Dermis microvascular lymphatic vessel endothelial cell (primary cell): Measurements from ENCODE around the gene ACTL7B. TPM values are rescaled to one million over a fixed set of nuclear protein-coding genes. Genes with fewer than 3 reads are reported as not detected.
"Not testable (repeated sequence)": the region's sequence is repeated elsewhere in the genome, so short reads cannot be mapped to it uniquely, and the experiment has no call there.

ENCODE experiments used
- DNase-seq, 2 donors: peaks; one replicate each; pipeline versions ENCODE4 v3.0.0 to v3.0.0-alpha.2; 2010; ENCODE audit warnings: low read depth in 2 of 2
- total RNA-seq: library from RNA; depleted of rRNA; stranded (reverse); fragments of >200 nt; gene quantifications from 2 replicates; pipeline ENCODE4 v1.2.1, GENCODE V29; 2014

ACTL7B gene
- total RNA-seq, 1 donor from 2014 or later, result not detected

DNA sequence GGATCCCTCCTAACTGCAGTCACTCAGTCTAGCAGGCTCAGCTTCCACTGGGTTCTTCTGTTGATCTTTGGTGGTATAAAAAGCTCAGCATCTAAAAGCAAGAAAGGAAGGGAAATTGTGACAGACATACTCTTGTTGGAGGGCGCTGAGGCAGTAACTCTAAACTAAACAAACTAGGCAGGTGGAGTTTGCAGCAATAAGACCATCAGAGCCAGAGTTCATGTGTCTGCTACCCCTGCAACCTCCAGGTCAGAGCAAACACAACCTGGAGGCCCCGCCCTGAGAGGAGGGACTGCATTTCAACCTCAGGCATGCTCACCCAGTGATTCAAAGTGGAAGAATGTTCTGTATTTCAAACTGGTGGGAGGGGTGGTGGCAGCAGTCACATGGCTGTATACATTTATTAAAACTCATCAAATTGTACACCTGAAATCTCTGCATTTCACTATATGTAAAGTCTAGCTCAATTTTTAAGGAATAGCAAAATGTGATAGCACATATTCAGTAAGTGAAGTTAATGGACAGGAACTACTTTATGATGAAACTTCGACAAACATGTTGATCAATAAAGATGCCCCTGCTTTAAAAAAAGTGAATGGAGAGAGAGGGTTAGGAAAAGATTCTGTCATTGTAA is 13.4 kb upstream of the ACTL7B start:
- DNase-seq, result no peak

DNA sequence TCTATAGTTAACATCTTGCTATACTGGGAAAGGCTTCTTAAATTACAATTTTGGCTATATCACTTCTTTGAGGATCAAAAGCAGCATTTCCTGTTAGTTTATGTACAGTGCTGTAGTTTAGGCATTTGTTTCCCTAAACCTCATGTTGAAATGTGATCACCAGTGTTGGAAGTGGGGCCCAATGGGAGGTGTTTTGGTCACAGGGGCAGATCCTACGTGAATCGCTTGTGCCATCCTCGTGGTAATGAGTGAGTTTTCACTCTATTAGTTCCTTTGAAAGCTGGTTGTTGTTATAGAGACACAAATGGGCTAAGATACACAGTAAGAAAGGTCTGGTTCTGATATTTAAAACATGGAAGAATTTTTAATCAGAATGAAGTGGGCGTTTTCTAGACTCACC is 12.0 kb upstream of the ACTL7B start:
- DNase-seq, result no peak

DNA sequence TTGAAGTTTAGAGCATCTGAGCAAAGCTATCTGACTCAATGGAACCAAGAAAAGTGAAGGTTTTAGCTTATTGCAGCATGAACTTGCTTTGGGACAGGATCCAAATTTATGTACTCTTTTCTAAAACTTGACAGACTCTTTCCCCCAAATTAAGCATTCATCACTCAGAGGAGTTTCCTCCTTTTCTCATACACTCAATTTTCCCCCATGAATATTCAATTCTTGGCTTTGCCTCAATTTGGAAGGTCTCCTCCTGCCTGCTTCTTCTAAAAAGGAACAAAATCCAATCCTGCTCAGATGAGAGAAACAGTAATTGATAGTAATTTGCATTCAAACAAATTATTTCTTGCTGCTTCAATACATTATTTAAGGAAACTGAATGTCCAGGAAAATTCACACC is 11.3 kb upstream of the ACTL7B start:
- no peak for DNase-seq

DNA sequence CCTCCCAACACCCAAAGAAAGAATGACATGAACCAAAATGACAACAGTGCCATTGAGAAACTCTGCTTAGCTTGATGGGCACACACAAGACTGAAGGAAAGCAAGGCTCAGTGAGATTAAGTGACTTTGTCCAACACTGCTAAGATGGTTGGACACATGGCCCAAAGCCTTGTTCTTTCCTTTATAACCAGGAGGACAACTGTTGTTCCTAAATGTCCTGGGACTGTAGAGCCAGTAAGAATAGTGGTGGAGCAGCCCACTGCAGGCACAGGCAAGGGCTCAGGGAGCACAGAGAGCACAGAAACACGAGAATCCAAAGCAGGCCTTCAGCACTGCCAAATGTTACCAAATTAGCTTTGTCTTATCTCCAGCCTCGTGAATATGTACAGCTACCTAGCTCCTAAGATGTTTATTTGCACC is 10.2 kb upstream of the ACTL7B start:
- DNase-seq, result no peak

DNA sequence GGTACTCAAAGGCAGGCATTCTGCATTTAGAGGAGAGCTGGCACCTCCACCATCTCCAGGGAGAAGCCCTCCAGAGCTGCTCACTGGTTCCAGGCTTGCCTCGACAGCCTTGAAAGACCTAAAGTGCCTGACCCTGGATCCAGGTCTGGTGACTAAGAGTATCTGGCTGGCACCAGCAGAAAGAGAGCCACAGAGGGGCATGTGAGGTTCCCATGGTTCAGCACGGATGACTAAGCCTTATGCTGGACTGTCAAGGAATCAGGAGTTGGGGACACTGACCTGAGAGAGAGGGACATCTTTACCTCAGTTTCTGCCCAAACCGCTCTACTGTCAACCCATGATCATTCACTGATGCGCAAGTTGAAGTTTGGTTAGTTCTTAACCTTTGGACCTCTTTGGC is 9.3 kb upstream of the ACTL7B start:
- DNase-seq, result no peak

DNA sequence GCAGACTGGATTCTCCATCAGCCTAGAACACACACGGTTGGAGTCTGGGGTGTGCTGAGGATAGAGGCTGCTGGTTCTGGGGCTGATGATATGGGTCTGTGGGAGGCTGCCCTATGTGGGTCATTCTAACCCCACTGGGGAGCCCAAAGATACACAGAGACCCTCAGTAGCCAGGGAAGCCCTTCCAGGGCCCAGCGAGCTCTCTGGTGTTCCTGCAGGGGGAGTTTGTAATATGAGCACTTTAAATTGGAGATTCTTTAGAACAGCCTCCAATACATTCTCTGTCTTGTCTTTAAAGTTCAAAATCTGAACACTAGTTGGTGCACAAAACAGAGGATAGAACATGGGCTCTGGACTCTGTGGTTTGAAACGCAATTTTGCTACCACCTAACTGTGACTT is 8.7 kb upstream of the ACTL7B start:
- DNase-seq, result no peak

DNA sequence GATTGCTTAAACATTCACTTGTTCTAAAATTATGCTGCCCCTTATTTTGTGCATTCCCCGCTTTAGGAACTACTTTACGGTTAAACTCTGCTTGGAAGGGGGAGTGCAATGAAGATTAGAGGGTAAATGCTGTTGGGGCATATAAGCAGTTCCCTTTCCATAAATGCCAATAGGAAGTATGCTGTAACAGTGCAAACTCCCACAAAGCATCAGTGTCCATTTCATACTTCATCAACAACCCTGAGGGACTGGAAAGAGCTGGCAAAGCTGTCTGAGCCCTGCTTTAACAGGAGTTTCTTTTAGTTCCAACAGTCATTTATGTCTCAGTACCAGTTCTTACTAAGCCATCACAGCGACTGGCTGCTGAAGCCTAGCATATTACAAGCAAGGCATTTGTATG is 8.1 kb upstream of the ACTL7B start:
- no peak for DNase-seq

DNA sequence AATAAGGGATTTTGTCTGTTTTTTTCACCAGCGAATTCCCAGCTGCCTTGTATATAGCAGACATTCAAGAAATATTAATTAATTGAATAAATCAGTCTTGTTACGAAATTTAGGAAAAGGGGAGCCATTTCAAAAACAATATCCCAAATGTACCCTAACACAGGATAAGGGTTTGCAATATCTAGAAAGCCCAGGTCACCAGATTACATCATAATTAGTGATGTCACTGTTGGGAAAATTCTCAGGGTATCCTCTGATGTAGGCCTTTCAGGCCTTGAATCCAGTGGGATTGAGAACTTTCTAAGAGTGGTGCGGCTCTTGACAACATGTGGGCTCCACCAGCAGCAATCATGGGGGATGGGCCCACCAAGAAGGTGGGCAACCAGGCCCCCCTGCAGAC is 6.2 kb upstream of the ACTL7B start, which contains the start of gene ACTL7A:
ACTL7A (plus strand) TSS at position 270 of the 400 bp plus-strand sequence; CDS start at position 327, 57 bp downstream.
- no peak for DNase-seq

DNA sequence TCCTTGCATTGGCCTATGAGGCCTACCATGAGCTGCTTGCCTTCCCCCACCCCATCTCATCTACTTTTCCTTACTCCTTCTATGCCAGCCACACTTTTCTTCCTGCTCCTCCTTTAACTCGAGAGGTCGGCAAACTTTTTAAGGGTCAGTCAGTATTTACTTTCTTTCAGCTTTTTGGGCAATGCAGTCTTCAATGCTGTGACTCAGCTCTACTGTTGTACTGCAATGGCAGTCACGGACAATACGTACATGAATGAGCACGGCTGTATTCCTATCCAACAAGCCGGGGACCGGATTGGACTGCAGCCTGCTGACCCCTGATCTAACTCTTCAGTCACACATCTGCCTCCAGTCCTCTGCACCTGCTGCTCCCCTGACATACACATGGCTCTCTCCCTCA is 5.7 kb upstream of the ACTL7B start:
- DNase-seq, result no peak

- DNase-seq, result no peak
These were observed 5.0 kb upstream of the ACTL7B start for GRCh38 chr9:108860764-108861163.

DNA sequence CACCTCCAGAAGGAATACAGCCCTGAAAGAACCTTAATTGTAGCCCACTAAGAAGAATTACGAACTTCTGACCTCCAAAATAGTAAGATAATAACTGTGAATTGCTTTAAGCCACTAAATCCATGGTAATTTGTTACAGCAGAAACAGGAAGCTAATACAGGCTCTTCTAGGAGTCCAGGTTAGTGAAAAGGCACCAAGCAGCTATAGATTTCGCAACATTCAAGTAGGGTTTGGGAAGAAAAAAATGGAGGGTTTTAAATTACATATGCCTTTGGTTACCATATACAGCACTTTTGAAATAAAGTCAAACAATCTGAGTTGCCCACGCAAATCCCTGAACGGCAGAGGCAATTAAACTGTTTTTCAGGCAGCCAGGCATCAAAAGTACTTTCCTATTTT is 4.6 kb upstream of the ACTL7B start:
- no peak for DNase-seq

- no peak for DNase-seq
These were observed 3.8 kb upstream of the ACTL7B start for GRCh38 chr9:108859459-108860114.

- no peak for DNase-seq
These were observed 1.8 kb upstream of the ACTL7B start for GRCh38 chr9:108857572-108857971.

DNA sequence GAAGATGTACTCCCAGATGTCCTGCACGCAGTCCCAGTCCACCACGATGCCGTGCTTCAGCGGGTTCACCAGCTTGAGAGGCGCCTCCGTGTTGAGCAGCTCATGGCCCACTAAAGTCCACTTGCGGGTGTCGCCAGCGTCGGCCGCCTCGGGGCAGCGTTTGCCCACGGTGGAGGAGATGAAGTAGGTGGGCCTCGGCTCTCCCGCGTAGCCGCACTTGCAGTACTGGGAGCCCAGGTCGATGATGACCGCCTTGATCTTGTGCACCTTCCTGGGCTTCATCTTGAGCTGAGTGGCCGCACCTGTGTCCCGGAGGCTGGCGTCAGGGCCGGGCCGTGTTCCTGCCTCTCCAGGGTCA is 278 bp downstream of the ACTL7B start:
- no peak for DNase-seq

GRCh38 chr9:108854641-108855528 is 901 bp downstream of the ACTL7B start:
- DNase-seq, result no peak

- no peak for DNase-seq
These were observed 1.7 kb downstream of the ACTL7B start for GRCh38 chr9:108854094-108854493.

DNA sequence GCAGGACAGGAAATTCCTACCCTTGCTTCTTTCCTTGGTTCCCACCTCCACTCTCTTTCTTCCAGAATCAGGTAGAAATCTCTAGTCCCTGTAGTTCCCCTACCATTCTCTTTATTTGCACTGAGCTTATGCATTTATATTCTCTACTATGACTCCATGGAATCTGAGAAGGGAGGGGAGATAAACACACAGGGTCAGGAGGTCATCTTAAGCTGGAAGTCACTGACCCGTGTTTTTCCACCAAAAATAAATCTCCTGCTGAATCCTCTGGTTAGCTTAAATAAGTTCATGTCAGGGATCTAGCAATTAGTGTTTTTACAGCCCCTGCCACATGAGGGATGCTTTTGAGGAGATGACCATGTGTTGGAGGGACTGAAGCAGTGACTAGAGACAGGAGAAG is 3.7 kb downstream of the ACTL7B start:
- no peak for DNase-seq

DNA sequence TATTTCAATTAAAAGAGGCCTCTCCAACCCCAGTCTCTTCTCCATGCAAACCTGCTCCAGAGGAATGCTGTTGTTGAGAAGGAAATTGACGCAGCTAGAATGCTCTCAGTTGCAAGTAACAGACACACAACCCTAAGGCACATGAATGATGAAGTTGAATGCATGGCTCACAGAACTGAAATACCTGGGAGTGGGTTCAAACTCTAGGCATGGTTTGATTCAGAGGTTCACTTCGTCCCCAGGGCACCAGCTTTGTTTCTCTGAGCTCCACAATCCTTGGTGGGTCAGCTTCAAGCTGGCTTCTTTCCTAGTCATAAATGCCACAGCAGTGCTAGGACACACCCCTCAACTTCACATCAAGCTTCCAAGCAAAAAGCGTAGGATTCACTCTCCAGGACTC is 4.6 kb downstream of the ACTL7B start:
- no peak for DNase-seq

GRCh38 chr9:108850293-108850897 is 5.4 kb downstream of the ACTL7B start:
- DNase-seq, result peak; percentile 12 to 47

GRCh38 chr9:108848296-108848695 is 7.5 kb downstream of the ACTL7B start:
- not testable (repeated sequence) for DNase-seq

GRCh38 chr9:108845947-108846346 is 9.8 kb downstream of the ACTL7B start:
- no peak for DNase-seq

GRCh38 chr9:108845507-108845906 is 10.3 kb downstream of the ACTL7B start:
- no peak for DNase-seq
